HG03457 (cell line): ENCODE measurements around the gene TSPAN18.

Source experiments
- ATAC-seq: cut with Tn5 transposase; IDR thresholded peaks from one replicate; pipeline ENCODE4 v1.9.1; 2021; ENCODE audit warnings: moderate number of reproducible peaks; ENCODE audit not compliant: unreplicated experiment

TSPAN18 gene

DNA sequence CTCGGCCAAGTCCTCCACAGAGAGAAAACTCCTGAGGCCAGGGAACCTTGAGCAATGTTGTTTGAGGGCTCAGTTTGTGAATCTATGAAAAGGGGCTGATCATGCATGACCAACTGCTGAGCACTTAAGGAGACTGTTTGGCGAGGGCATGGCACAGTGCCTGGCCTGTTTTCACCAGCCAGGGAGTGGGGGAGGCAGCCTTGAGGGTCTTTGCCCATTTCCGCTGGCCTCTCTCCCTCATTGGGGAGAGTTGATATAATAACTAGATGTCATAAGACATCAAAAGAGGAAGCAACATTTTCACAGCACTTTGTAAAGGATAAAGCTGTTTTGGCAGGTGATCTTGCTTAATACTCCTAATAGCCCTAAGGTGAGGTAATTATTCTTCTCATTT is 113.3 kb downstream of the TSPAN18 start:
- no peak for ATAC-seq

DNA sequence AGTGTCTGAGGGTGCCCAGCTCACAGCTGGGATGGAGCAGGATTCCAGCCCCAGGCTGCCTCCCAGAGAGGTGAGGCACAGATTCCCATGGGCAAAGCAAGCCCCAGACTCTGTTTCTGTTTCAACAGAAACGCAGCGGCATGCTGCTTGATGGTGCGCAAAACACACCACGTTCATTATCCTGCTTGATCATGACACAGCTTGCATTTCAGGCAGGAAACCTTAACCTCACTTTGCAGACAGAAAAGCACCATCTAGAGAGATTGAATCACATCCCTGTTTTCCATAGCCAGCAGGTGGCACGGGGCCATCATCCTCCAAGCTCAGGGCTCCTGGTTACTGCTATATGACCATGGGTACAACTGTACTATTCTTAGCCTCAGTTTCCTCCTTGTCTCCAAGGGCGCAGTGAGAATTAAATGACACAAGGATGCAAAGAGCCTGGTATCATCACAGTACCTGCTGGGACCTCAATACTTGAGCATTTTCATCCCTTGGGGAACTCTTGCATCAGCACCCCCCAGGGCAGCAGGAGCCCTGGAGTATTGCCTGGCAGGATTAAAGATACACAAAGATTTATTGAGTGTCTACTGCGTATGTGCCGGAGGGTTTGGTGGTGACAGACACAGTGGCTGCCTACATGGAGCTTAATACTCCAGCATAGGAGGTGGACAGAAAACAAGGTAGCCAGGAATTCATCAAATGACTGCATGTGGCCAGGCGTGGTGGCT is 113.9 kb downstream of the TSPAN18 start:
- ATAC-seq, result no peak

DNA sequence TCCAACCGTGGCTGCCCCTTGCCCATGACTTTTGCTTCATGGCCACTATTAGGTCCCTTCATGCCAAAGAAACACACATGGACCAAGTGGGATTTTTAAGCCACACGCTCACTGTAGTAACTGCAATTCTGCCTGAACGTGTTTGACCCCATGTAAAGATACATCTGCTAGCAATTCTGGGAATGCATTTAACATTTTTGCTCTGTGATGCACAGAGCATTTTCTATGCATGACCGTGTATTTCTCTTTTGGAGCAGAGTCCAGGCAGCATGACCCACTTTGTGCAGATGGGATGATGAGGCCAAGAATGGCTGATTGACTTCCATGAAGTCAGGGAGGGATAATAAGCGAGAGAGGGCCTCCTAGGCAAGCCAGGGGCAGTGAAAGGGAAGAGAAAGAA is 115.5 kb downstream of the TSPAN18 start:
- no peak for ATAC-seq

DNA sequence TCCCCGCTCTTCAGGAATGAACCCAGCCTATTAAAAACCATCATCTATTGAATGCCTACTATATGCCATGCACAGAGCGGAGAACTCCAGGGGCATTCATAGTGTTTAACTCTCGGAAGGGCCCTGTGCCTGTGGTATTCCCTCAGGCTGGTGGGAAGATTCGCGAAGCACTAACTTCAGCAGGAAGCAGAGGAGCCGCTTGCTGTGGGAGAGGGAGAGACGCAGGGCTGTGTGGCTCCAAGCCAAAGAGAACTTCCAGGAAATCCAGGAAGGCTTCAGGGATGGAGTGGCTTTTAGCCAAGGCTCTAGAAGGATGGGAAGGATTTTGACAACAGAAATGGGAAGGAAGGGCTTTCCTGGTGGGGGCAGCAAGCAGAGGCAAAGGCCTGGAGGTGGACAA is 120.1 kb downstream of the TSPAN18 start:
- no peak for ATAC-seq

DNA sequence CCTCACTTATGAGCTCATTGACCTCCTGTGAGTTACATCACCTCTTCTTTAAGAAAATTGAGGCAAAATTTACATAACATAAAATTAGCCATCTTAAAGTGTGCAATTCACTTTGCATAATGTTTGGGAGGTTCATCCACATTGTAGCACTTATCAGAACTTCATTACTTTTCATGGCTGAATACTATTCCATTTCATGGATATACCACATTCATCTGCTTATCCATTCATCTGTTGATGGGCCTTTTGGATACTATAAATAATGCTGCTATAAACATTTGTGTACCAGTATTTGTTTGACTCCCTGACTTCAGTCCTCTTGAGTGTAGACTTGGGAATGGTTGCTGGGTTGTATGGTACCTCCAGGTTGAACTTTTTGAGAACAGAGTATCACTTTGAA is 120.6 kb downstream of the TSPAN18 start:
- ATAC-seq, result no peak

DNA sequence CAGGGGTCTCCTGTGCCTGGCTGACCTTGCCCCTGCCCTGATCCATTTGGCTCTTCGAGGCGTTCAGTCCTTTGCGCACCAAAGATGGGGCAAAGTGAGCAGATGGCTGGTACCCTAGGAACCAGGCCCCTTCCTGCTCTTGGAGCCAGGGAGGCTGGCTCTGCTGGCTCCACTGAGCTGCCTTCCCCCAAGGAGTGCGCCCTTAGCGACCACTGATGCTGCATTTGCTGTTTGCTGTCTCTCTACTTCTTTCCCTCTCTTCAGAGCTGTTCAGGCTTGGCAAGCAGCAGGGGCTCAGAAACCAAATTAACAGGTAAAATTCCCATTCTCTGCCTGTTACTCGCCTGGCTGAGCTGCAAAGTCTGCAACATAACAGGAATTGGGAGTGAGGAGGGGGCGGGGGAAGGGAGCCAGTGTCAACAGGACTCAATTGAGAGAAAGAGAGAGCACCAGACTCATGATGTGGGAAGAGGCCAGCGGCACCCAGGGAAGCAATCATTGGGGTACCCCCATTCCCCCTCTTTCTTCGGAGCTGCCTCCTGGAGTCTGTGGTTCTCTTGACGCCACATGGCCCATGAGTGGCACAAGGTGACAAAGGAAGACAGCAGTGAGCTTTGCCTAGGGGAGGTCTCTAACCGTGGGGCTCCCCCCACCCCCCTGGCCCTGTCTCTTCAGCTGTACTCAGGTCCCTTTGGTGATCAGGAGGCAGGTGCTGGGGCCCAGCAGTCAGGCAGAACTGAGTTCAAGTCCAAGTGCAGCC is 121.6 kb downstream of the TSPAN18 start:
- no peak for ATAC-seq

DNA sequence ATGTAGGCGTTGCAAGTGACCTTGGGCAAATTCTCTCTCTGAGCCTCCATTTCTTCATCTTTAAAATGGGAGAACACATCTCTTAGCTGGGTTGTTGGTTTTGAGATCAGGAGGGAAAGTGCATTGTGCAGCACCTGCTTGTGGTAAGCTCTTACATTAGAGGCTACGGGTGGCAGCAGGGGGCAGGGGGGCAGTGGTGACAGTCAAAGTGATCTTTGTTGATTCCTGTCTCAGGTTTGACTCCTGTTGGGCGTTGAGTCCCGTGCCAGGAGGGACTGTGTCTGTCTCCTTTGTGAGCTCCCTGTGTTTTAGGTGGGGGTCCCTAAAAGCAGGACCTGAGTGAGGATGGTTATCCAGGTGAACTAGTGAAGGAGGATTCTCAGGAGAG is 122.2 kb downstream of the TSPAN18 start:
- ATAC-seq, result no peak

DNA sequence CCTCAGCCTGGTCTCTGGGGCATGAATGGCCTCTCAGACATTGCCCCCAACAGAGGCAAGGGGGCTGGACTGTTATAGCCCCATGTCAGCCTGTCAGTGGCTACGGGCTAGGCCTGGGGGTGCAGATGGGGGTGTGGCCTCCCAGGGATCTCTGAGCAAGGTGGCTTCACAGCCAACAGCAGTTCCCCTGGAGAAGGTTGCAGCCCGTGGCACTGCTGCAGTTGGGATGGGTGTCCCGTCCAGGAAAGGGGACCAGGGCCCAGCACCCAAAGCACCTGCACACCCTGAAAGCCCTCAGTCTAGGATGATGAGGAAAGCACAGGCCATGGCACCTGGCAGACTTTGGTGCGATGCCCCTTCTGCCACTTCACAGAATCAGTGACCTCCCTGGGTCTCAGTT is 122.7 kb downstream of the TSPAN18 start:
- no peak for ATAC-seq

DNA sequence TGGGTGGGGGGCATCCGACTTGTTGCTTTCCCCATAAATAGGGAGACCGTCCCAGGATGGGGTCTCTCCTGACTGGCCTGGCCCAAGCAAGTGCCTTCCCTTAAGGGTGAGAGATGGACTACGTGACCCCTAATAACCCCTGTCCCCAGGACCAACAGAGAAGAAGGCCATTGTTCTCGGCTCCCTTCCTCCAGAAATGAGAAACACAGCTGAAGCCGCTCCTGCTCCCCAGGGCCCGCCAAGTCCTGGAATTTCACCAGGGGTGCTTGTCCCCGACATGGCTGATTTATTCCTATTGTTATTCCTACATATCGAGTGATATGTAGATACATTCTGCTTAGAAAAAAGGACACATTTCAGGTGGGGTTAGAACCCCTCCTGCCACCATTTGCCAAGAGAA is 123.2 kb downstream of the TSPAN18 start:
- ATAC-seq, result no peak

DNA sequence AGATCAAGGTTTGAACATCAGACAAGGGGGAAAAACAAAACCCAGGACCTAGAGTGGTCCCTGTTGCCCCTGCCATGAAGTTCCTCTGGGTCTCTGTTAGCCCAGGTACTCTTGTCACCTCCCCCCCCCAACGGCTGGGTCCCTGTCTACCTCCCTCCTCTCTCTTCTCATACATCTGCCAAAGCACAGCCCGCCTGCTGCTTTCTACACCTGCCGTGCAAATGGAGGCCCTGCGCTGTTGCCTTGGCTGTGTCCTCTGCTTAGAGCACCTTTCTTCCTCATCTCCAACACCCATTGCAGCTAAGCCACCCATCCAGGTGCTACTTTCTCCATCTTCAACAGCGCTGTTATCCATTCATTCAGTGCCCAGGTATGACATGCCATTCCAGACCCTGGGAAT is 124.7 kb downstream of the TSPAN18 start:
- no peak for ATAC-seq

DNA sequence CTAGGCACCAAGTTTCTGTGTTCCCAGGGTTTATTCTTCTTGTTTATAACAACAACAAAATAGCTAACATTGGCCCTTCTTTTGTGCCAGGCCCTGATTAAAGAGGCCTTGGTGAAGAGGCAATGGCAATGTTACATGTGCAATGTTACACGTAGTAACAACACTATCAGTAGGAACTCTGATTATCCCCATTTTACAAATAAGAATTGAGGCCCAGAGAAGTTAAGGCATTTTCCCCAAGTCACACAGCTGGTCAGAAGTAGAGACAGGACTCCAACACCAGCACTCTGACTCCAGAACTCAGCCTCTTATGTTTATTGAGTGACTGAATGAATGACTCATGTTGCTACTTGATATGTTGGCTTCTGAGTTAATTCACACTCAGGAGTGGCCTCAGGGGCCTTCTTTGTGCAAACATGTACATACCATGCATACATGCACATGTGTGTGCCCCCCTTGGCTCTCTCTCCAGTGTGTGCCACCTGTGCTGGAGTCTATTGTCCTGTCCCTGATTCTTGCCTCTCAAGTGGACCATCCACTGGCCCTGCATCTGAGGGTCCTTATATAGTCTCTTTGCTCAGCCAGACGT is 125.5 kb downstream of the TSPAN18 start:
- no peak for ATAC-seq

DNA sequence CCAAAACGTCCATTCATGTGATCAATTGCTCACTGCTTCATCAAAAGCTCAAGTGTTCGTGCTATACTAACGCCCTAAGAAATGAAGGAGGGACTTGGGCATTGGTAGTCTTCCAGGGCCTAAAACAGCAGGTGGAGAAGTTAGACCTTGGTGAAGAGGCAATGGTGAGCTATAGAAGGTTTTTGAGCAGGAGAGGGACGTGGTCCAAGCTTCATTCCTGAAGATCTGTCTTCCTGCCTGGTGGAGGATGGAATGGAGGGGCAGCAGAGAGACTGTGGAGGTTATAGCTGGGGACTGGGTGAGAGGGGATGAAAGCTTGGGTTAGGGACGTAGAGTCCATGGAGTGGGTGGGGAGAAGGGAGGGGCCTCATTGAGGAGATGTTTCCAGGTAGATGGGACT is 126.2 kb downstream of the TSPAN18 start:
- no peak for ATAC-seq

DNA sequence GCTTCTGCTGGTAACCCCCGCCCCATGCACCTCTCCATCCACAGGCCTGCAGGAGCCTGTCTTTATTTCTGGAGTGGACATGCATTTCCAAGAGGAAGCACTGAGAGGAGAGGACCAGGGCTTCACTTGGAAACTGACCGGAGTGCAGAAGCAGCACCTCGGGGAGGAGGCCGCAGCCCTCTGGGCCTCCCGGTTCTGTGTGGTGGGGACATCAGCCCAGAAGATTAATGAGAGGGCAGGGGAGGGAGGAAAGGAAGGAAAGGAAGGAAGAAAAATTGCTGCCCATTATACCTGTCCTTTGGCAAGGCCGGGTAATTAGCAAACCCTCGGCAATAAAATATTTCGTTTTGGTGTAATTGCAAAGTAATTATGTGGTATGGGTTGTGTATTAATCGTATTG is 126.9 kb downstream of the TSPAN18 start:
- ATAC-seq, result no peak

DNA sequence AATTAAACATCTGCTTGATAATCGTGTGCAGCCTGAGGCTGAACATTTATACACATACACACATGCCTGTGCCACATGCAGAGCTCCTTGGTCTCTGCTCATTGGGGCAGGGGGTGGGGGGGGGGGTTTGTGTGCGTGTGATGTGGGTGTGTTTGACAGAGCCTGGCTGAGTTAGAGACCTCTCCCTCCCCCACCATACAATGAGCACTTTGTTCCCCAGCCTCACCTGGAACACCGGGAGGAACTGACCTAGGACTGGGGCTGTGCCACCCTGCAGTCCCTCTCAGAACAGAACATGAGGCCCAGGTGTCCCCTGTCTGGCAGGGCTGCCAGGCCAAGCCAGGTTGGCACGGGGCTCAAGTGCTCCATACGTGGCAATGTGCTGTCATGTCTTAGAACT is 127.3 kb downstream of the TSPAN18 start:
- no peak for ATAC-seq

DNA sequence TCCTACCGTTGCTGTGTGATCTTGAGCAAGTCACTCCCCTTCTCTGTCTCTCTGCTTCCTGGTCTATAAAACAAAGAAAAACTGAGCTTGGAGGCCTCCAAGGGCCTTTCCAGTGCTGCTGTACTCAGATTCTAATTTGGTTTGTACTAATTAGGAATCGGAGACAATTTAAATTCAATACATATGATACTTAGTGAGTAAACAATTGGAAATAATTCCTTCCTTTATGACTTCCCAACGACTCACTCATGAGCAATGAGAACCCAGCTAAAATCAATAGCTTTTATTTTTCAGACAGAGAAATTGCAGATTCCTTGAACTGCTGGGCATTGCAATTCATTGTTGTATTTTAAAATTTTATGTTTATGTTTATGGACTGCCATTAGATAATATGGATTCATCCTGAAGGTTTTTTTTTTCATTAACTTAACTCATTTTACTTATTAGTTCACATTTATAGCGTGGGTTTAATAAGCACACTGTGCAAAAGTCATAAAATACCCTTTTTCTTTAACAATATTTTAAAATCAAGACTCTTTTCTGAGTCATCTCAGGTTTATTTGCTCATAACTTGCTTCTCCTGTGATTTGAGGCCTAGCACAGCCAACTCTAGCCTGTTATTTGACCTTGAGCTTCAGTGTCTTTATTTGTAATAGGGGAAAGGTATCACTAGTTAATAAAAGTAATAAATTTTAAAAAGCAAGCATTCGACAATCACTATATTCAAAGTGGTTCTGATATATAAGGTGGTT is 128.2 kb downstream of the TSPAN18 start:
- no peak for ATAC-seq

DNA sequence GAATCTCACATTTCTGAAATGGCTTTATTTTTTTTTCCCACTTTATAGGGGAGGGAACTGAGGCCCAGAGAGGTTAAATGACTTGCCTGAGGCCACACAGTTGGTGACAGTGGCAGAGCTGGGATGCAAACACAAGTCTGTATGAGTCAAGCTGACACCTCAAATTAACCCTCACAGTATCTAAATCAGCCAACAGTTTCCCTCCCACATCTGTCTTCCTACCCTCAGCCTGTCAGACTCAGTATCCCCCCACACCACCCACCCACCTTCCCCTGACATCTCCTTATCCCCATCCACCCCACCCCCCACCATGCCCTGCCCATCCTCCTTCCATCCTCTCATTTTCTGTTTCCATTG is 128.7 kb downstream of the TSPAN18 start:
- ATAC-seq, result no peak

DNA sequence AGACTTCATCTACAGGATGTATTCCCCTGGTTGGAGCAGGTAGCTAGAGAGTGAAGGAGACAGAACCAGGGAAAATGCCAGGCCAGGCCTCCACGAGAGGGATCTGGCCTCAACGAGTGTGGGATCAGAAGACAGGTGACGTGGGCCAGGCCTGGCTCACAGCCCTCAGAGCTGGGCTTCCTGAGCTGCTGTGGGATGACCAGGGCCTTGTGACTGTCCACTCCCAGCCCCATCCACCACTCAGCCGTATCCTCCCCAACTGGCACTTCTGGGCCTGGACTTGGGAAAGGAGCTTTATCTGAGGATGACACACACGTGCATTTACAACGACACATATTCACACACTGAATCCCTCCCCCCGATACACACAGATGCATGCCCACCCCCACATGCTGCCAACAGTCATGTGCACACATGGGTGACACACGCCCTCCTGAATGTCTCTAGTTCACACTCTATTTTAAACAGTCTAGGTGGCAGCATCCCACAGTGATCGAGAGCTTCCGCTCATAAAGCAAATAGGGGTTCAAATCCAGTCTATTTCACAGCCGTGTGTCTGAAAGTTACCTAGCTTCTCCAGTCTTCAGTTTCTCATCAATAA is 130.8 kb downstream of the TSPAN18 start:
- ATAC-seq, result no peak

DNA sequence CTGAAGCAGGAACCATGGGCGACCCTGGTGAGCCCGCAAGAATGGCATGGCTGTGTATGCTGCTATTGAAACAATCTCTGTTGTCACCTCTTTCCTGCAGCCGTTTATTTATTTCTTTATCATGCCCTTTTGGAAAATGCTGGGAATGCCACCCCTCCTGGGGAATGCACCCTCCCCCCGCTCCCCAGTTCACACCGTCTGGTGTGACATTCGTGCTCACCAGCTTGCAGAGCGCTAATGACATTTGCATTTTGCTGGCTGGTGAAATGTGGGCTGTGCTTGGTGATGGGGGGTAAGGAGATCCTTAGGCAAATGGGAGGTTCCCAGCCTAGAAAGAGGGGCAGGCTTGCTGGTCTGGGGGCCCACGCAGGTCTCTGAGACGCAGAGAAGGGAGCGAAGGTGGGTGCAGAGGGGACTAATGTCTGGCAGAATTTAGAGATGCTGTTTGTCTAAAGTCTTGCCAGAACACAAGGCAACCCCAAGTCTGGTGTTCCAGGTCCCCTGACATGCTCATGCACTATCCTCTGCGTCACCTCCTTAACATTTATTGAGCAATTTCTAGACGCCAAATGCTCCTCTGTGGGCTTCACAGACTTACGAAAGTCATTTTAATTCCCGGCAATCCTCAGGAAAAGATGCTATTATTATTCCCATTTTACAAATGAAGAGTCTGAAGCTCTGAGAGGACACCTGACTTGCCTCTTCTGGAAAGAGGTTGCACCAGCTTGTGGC is 132.2 kb downstream of the TSPAN18 start:
- ATAC-seq, result no peak

DNA sequence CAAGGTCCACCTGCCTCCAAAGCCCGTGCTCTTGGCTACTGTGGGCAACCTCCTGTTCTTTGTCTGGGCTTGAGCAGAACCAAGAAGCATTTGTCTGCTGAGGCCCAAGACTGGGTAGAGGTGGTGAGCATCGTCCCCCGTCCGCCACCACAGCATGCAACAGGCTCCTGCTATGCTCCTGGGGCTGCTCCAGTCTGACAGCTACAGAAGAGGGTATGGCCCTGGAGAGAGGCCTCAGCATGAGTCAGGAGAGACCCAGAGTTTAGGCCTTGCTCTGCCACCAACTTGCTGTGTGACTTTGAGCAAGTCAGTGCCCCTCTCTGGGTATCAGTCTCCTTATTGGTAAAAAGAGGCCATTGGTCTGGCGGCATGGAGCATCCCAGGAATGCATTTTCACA is 132.8 kb downstream of the TSPAN18 start:
- no peak for ATAC-seq

DNA sequence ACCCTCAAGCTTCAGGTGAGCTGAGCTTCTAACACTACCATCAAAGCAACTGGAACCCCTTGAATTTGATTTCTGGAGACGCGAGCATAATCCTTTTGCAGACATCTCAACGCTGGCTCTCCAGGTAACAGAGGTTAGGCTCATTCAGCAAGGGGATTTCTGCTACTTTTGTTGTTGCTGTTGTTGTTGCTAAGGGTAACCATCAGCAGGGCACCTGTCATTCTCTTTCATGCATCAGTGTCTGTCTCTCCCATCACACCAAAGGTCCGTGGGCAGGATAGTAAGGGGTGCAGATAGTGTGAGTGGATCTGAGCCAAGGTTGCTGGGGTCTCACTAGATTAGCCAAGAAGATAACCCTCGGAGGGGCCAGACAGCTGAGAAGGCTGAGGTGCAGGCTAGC is 133.6 kb downstream of the TSPAN18 start:
- no peak for ATAC-seq
